HG03108 (cell line): Measurements from ENCODE around the gene SAMD8.

Experiments used
- ATAC-seq: cut with Tn5 transposase; IDR thresholded peaks from one replicate; pipeline ENCODE4 v1.9.1; 2021; ENCODE audit warnings: moderate library complexity; ENCODE audit not compliant: unreplicated experiment

The SAMD8 gene

DNA sequence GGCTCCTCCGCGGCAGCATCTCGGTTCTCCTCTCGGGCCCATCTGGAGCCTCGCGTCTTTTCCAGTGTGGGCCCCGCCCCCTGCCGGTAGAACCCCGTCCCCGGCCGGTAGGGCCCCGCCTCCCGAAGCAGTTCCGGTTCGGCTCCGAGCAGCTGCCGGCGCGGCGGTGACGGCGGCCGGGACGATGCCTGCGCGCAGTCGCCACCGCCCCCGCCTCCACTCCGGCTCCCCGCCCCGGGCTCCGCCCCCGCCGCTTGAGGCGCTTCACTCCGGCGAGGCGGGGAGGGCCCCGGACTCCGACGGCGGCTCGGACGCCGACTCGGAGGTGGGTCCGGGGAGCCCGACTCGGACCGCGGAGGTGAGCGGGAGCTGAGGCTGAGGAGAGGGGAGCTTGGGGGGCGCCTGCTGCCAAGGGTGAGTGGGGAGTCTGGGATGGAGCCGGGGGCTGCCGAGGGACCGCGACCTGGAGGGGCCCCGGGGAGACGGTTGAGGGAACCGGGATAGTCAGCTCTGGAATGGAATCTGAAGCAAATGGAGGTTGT, at the start of gene SAMD8:
TSS of gene SAMD8 (plus strand) at position 292 of the 542 bp plus-strand sequence. CDS start 38,873 bp downstream, outside the sequence.
- peak; percentile 78 for ATAC-seq

DNA sequence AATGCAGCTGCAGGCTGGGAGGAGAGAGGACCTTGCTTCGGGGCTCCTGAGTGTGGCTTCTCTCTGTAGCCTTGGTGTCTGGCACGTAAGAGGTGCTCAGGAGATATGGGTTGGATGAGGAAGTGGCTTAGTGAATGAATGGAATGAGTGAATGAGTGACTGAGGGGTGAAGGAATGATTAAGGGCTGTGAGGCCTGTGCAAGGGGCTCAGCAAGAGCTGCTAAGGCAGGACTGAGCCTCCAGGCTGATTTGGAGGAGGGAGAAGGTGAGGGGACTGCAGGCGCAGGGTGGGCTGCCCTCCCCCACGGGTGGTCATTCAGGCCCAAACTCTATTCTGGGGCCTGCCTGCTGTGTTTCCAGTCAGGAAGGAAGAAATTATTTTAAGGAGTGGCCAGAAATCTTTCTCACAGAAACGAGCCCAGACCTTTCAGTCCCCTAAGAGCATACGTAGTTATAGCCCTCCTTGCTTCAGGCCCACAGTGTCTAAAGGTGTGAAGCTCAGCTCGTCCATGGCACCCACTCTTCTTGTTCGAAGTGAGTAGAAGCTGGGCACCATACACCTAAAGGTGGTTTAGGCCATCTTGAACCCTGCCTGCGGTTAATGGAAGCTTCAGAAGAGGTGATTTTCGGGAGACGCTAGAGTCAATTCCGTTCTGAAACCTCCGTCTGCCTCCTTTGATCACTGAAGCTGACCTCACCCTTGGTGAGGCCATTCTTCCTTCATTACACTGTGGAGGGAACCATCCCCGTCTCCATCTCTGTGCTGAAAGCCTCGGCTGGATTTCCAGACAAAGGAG, 49.5 kb upstream of the SAMD8 start:
- ATAC-seq: no peak

DNA sequence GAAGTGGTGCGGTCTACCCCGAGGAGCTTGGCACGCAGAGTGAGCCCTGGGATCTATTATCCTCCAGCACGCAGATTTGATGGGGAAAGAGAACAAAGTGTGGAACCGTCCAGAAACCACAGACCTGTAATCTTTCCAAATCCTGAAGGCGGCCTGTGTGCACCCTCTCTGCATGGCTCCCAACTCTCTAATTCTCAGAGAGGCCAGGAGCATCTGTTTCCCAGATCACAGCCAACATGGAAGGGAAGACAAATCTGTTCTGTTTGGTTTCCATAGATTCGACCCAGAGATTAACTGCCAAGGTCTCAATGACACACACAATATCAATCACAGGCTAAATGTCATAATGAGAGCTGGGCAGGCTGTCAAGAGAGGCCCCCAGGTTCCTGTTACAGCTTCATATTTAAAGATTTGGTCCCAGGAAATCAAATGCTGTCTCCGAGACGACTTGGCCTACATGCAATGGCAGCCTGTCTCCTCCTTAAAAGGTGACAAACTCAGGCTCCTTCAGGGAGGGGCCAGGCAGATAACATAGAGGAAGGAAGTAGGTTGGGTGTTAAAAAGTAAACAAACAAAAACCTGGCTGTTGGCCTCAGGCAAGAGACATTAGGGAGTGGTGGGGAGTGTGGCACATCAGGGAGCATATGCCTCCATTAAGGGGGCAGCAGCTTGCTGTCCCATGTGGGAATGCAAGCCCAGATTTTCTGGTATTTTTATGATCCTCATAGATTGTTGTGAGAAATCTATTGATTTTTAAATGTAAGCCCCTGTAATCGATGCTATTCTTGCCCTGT, 48.8 kb upstream of the SAMD8 start:
- no peak for ATAC-seq

DNA sequence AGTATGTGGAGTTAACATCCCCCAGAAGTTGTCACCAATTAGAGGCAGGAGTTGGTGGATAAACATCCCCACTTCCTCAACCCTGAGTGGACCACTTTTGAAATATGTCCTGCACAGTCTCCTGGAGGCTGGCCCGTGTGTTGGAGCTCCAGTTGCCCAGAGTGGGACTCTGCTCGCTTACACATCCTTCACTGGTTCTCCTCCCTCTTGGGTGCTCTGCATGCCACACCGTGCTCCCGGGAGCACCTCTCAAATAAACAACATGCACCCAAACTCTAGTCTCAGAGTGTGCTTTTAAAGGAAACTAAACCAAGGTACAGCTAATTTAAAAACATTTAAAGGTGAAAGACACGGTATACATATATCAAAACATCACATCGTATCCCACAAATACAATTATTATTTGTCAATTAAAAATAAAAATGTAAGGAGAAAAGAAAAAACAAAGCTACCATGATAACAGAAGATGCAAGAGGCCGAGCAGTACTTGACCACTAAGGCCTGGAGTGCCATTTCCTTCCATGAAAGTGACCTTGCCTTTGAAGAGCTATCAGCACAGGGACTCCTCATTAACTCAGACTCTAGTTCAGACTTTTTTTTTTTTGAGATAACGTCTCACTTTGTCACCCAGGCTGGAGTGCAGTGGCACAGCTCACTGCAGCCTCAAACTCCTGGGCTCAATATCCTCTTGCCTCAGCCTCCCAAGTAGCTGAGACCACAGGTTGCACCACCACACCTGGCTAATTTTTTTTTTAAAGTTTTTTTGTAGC, 47.8 kb upstream of the SAMD8 start:
- ATAC-seq: no peak

DNA sequence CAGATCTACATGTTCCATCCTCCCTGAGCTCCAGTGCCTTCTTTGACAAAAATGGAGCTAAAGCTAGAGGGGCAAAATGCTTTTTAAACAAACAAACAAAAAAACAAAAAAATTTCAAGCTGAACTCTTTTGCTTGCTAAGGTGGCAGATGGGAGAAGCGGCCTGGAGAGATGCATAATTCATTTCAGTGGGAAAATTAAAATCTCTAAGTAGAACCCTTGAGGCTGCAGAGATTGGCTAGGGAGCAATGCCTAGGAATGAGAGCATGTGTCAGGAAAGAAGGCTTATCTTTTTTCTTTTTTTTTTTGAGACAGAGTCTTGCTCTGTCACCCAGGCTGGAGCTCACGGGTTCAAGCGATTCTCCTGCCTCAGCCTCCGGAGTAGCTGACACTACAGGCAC, 46.4 kb upstream of the SAMD8 start:
- ATAC-seq: no peak

GRCh38 chr10:75066271-75066670, 45.2 kb upstream of the SAMD8 start:
- ATAC-seq: no peak

GRCh38 chr10:75067272-75067671, 44.2 kb upstream of the SAMD8 start:
- ATAC-seq: no peak

DNA sequence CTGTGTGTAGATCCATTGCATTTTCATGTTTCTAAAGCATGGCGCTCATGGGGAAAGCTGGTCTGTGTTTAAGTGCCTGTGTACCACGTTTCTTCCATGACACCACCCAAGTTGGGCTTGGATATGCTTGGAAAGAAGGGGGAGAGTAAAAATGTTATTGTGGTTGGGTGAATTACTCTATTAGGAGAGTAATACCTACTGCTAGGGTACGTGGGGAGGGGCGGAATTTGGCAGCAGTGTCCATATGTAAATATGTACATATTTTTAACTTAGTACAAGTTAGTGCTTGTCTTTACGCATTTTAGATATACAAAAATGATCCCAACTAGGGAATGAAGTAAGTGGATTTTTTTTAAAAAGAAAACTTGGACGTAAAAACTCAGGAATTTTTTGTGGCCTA, 42.9 kb upstream of the SAMD8 start:
- ATAC-seq: no peak

DNA sequence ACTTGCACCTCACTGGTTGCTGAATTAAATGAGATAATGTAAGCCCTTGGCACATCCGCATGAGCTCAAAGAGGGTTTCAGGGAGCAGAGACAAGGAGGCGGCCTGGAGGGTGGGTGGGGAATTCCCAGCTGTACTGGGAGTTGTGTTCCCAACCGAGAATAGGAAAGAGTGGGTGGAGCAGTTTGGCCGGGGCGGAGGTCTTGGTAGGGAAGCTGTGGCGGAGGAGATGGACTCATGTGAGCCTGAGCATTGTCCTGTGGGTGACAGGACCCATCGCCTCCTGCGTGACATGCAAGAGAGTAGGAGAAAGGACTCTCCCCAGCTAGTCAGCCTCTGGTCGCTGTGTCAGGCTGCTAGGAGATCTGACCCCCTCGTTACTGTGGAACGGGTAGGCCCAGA, 41.0 kb upstream of the SAMD8 start:
- no peak for ATAC-seq

- ATAC-seq: no peak
Observed at GRCh38 chr10:75070961-75071428, 40.5 kb upstream of the SAMD8 start.

DNA sequence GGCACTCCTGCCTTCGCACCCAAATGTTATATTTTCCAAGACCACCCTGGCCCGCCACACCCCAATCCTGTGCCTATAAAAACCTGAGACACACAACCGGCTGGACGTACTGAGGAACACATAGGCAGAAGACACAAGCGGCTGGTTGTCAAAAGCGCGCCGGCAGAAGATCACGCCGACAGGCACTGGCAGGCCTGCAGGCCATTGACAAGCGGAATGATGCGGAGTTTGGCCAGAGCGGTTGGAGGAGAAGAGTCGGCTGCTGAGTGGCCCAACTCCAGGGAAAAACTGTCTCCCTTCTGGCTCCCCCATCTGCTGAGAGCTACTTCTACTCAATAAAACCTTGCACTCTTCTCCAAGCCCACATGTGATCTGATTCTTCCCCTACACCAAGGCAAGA, 39.7 kb upstream of the SAMD8 start:
- no peak for ATAC-seq

GRCh38 chr10:75072727-75073126, 38.7 kb upstream of the SAMD8 start:
- no peak for ATAC-seq

- no peak for ATAC-seq
Observed at GRCh38 chr10:75073442-75073841, 38.0 kb upstream of the SAMD8 start.

DNA sequence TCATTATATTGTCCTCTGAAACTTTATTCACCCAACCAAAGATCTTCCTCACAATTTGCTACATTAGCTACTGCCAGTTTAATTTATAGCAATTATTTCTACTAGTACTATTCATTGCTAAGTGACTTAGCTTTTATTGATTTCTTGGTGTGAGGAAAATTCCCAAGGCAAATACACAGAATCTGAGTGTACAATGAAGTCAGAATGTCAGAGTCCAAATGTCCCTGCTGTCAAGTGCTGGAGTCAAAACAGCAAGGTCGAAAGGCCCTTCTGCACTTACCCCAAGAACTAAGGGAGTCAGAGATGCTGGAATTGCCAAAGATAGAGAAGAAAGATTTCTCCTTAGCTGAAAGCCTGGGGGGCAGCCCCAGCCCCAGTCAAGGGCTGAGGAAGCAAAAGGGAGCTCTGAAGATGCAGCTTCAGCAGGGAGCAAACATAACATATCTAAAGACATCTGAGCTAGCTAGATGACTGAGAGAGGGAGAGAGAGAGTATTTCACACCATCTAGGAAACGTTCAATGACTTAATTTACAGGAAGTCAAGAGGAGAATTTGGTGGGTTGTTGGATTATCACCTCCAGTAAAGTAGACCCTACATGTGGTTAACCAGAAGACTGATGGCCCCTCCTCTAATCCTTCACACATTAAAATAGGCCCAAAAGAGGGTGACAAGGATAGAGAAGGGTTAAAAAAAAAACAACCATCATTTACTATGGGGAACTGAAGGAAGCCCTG, 36.6 kb upstream of the SAMD8 start:
- no peak for ATAC-seq

- no peak for ATAC-seq
Observed at GRCh38 chr10:75076348-75076747, 35.1 kb upstream of the SAMD8 start.

GRCh38 chr10:75079436-75080083, 31.9 kb upstream of the SAMD8 start:
- no peak for ATAC-seq

- ATAC-seq: no peak
Observed at GRCh38 chr10:75080554-75080953, 30.9 kb upstream of the SAMD8 start.

GRCh38 chr10:75081379-75081778, 30.1 kb upstream of the SAMD8 start:
- no peak for ATAC-seq

- ATAC-seq: no peak
Observed at GRCh38 chr10:75083972-75084833, 27.3 kb upstream of the SAMD8 start.
